Psoas muscle (tissue), 8 donors: ENCODE results near the gene MORN1. TPM values are rescaled to one million over a fixed set of nuclear protein-coding genes. Genes with fewer than 3 reads are reported as not detected.

ENCODE experiments used
- ATAC-seq, 4 donors: fragments of 200-7000 bp; cut with Tn5 transposase; one replicate each; pipeline ENCODE4 v1.9.1; 2020; ENCODE audit warnings: moderate library complexity in 3 of 4, mild to moderate bottlenecking in 2 of 4
- DNase-seq, 2 donors: peaks; one replicate each; pipeline ENCODE4 v3.0.0-alpha.2; 2020
- H3K27ac ChIP-seq: fragments of 200-600 bp; one replicate; pipeline ENCODE4 v1.8.0; 2022
- H3K27me3 ChIP-seq, 3 donors: fragments of 200-600 bp in 1 of 3; one replicate each; pipeline versions ENCODE4 v1.6.1 to v1.8.0; 2013 to 2022; ENCODE audit warnings: low read length in 2 of 3, mild to moderate bottlenecking in 2 of 3, moderate library complexity in 1 of 3; ENCODE audit not compliant: insufficient read depth in 3 of 3
- H3K36me3 ChIP-seq, 2 donors: fragments of 200-600 bp in 1 of 2; one replicate each; pipeline versions ENCODE4 v1.6.1 to v1.8.0; 2013 to 2022; ENCODE audit warnings: low read depth in 1 of 2, mild to moderate bottlenecking in 1 of 2, moderate library complexity in 1 of 2; ENCODE audit not compliant: insufficient read depth in 1 of 2
- H3K4me1 ChIP-seq: fragments of 200-600 bp; one replicate; pipeline ENCODE4 v1.8.0; 2022
- H3K4me3 ChIP-seq: fragments of 200-600 bp; one replicate; pipeline ENCODE4 v1.8.0; 2022; ENCODE audit warnings: mild to moderate bottlenecking
- H3K9me3 ChIP-seq: fragments of 200-600 bp; one replicate; pipeline ENCODE4 v1.8.0; 2022
- CTCF ChIP-seq: fragments of 200-600 bp; IDR thresholded peaks from one replicate; pipeline ENCODE4 v1.8.0; 2022; ENCODE audit warnings: antibody characterized with exemption
- WGBS, 3 donors: extraction: QIAGEN DNeasy Blood & Tissue Kit; methylation state at CpG; one replicate each; pipeline versions ENCODE4 v1.1.6 to v1.1.7; 2013; 5-methylcytosine and 5-hydroxymethylcytosine counted together
- intact Hi-C, 2 donors: fragments of 100-400 bp; cut with DNase I; formaldehyde crosslinking; loops; one replicate each; pipeline versions ENCODE4 v1.11.0 to v1.14.2; 2022
- polyA plus RNA-seq, 3 donors: library from polyadenylated mRNA; stranded (reverse); fragments of 200-250 nt; gene quantifications; one replicate each; pipeline ENCODE4 v1.2.3, GENCODE V29; 2013
- total RNA-seq, 4 donors: library from RNA; stranded (reverse); fragmentation: NEBNext Ultra II Directional in 2 of 4; extraction: Animal tissue kit (Norgen Biotek cat#: 25700) in 2 of 4; gene quantifications; one replicate each; pipeline versions ENCODE4 v1.2.1 to v1.2.4, GENCODE V29; 2021 to 2023
- donor health status: healthy with polysubstance abuse.
- donor health status: DM: no; HTN: no; CAD: no; lungs with moderate emphysema.
- donor health status: Bipolar disorder and iron deficiency.
- donor health status: healthy.
- donor health status: DM: yes; HTN: yes; CAD: no.
- donor health status: DM: no; HTN: no; CAD: no.
- donor health status: DM: no; HTN: no; CAD: no.
- donor health status: DM: yes; HTN: yes; CAD: no.

The MORN1 gene
- total and polyA plus RNA-seq, 7 donors: 1.2 to 7.3 (median 4.2) TPM

GRCh38 chr1:2290171-2290578 lies 101.2 kb downstream of the MORN1 start:
- TF ChIP-seq CTCF: no peak
- H3K4me3 ChIP-seq: peak overlapping the region; percentile 36
- H3K4me1 ChIP-seq: peaks cover 45% of the 10 kb centered on the region
- H3K27me3 ChIP-seq: no peaks in the 10 kb centered on the region
- no peak for DNase-seq
- no peaks in the 10 kb centered on the region for H3K9me3 ChIP-seq
- ATAC-seq: peak; percentile 4 to 32 (median 19)
- intact Hi-C loops: no loop called here
- WGBS, 3 donors: 46 to 62% (median 61%) methylated on average over 7 of the region's 7 CpGs
- peak overlapping the region; percentile 64 for H3K27ac ChIP-seq
- H3K36me3 ChIP-seq: no peaks in the 10 kb centered on the region

GRCh38 chr1:2289607-2290006 lies 101.7 kb downstream of the MORN1 start:
- H3K36me3 ChIP-seq: no peaks in the 10 kb centered on the region
- no peak overlapping the region for H3K27ac ChIP-seq
- intact Hi-C loops: no loop called here
- ATAC-seq: no peak
- no peak for DNase-seq
- no peaks in the 10 kb centered on the region for H3K9me3 ChIP-seq
- 56 to 76% (median 59%) methylated on average over 5 to 9 of the region's 9 CpGs for WGBS, 3 donors
- peaks cover 50% of the 10 kb centered on the region for H3K4me1 ChIP-seq
- H3K4me3 ChIP-seq: no peak overlapping the region
- TF ChIP-seq CTCF: no peak
- no peaks in the 10 kb centered on the region for H3K27me3 ChIP-seq

- 67 to 75% (median 69%) methylated on average over 20 of the region's 20 CpGs for WGBS, 3 donors
- H3K27me3 ChIP-seq: no peaks in the 10 kb centered on the region
- H3K4me3 ChIP-seq: no peak overlapping the region
- peaks cover 51% of the 10 kb centered on the region for H3K4me1 ChIP-seq
- no peak for DNase-seq
- H3K36me3 ChIP-seq: no peaks in the 10 kb centered on the region
- no peaks in the 10 kb centered on the region for H3K9me3 ChIP-seq
- no peak for ATAC-seq
- H3K27ac ChIP-seq: no peak overlapping the region
- TF ChIP-seq CTCF: no peak
- intact Hi-C loops: no loop called here
Measured at GRCh38 chr1:2288816-2289536, 102.4 kb downstream of the MORN1 start.

- ATAC-seq (no peak), DNase-seq (no peak)
- no peaks in the 10 kb centered on the region for H3K36me3 ChIP-seq
- no peak overlapping the region for H3K27ac ChIP-seq
- intact Hi-C loops: no loop called here
- no peak overlapping the region for H3K4me3 ChIP-seq
- H3K9me3 ChIP-seq: no peaks in the 10 kb centered on the region
- 84 to 86% (median 85%) methylated on average over 10 of the region's 10 CpGs for WGBS, 3 donors
- H3K4me1 ChIP-seq: peaks cover 51% of the 10 kb centered on the region
- no peaks in the 10 kb centered on the region for H3K27me3 ChIP-seq
- TF ChIP-seq CTCF: no peak
Measured at GRCh38 chr1:2288311-2288710, 103.0 kb downstream of the MORN1 start.

- no peak for DNase-seq
- no peak for TF ChIP-seq CTCF
Measured at GRCh38 chr1:2287649-2288048, 103.7 kb downstream of the MORN1 start.

More at GRCh38 chr1:2287649-2288048, 103.7 kb downstream of the MORN1 start:
- Histone ChIP-seq H3K36me3 (no peaks in the 10 kb centered on the region), H3K27ac (no peak overlapping the region), H3K27me3 (no peaks in the 10 kb centered on the region), H3K4me3 (no peak overlapping the region), H3K4me1 (peaks cover 52% of the 10 kb centered on the region), H3K9me3 (no peaks in the 10 kb centered on the region)
- no peak for ATAC-seq
- intact Hi-C loops: no loop called here
- 93 to 97% (median 97%) methylated on average over 14 of the region's 14 CpGs for WGBS, 3 donors
